Measurements from ENCODE around the gene ARMC12.

ARMC12 gene

DNA sequence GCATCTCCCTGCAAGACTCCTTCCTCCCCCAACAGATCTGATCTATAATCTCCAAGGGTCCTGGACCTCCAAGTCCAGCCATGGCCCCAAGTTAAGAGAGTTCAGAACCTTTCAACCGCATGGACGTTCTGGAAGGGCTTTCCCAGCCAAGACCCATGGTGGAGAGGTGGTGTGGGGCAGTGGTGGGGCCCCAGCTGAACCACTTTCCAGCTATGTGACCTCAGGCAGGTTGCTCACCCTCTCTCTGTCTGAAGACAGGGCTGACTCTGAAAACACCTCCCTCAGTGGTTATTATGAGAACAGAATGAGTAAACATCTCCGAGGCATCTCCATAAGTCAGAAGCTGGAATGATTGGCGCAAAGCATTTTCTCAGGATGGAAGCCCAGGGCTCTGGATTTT lies 59.4 kb downstream of the ARMC12 start:
- FAIRE-seq (no peak), DNase-seq (ENCODE audit: insufficient read length) (no peak)
- TF ChIP-seq POLR2A (IDR thresholded peaks at IDR 0.05; ENCODE audit: low read depth, low read length) (no peak), POLR2AphosphoS5 (IDR thresholded peaks at IDR 0.05; ENCODE audit: low read depth, low read length) (no peak), TAF1 (IDR thresholded peaks at IDR 0.05; ENCODE audit: borderline replicate concordance, low read depth, low read length) (no peak)

DNA sequence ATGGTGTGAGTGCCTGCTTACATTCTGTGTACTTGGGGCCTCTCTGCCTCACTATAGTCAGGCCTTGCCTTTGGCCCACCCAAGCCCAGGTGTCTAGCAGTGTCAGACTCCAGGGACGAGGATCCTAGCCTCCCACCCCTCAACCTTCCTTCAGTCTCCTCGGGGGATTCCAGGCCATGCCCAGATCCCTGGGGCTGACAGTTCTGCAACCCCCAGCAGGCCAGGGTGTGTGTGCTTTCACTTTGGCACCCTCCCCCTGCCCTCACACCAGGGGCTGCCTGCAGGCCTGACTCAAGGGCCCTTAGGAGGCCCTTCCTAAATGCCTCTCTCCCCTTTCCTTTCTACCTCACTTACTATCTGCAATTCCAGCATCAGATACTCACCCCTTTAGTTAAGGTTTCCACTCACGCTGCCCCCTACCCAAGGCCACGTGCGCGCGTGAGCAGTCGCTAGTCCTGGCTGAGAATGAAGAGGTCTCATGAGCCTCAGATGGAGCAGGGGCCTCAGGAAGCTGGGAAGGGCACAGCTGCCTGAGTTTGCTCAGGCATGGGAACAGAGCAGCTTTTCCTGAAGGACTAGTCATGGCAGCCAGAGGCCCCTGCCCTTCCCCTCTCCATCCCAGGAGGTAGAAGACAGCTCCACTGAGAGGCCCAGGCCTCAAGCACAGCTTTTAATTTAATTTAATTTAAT lies 61.1 kb downstream of the ARMC12 start:
- DNase-seq (ENCODE audit: insufficient read length): no peak
- TF ChIP-seq POLR2A (IDR thresholded peaks at IDR 0.05; ENCODE audit: low read depth, low read length) (no peak), TAF1 (IDR thresholded peaks at IDR 0.05; ENCODE audit: borderline replicate concordance, low read depth, low read length) (no peak), POLR2AphosphoS5 (IDR thresholded peaks at IDR 0.05; ENCODE audit: low read depth, low read length) (no peak)
- FAIRE-seq: no peak

All from GM12892 (cell line).